GM18861 (cell line): ENCODE results near the gene KANK4.

Experiments
- ATAC-seq: cut with Tn5 transposase; IDR thresholded peaks from one replicate; pipeline ENCODE4 v1.9.1; 2021; ENCODE audit not compliant: unreplicated experiment

Gene KANK4

DNA sequence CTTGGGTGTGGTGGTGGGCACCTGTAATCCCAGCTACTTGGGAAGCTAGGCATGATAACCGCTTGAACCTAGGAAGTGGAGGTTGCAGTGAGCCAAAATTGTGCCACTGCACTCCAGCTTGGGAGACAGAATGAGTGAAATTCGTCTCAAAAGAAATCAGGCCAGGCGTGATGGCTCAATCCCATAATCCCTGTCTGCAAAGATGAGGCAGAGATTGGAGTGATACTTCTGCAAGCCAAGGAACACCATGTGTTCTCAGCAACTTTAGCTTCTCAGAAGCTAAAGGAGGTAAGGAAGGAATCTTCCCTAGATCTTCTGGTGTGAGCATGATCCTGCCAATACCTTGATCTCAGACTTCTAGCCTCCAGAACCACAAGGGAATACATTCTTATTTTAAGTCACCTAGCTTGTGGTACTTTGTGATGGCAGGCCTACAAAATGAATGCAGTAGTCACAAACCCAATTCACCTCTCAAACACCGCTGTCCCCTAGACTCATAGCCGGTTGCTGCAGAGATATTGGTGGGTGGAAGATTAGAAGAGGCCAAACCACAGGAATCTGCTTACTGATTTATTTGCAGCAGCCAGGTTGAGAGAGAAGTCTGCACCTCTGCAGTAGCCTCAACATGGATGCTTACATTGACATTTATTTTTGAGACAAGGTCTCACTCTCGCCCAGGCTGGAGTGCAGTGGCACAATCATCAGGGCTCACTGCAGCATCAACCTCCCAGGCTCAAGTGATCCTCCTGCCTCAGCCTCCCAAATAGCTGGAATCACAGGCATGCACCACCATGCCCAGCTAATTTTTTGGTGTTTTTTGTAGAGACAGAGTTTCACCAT lies 105.9 kb downstream of the KANK4 start:
- ATAC-seq: no peak

DNA sequence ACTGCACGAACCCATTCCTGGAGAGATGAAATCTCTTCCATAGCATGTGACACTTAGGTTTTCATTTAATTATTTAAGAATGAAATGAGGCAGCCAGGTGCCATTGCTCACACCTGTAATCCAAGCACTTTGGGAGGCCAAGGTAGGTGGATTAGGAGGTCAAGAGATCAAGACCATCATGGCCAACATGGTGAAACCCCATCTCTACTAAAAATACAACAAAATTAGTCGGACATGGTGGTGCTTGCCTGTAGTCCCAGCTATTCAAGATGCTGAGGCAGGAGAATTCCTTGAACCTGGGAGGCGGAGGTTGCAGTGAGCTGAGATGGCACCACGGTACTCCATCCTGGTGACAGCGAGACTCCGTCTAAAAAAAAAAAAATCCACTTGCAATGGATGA lies 106.8 kb downstream of the KANK4 start:
- ATAC-seq: no peak

DNA sequence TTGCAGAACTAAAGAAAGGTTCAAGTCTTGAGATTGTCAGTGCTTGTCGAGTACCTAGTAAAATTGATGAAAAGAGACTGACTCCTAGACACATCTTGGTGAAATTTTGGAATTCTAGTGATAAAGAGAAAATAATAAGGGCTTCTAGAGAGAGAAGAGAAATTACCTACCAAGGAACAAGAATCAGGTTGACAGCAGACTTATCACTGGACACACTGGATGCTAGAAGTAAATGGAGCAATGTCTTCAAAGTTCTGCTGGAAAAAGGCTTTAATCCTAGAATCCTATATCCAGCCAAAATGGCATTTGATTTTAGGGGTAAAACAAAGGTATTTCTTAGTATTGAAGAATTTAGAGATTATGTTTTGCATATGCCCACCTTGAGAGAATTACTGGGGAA lies 108.3 kb downstream of the KANK4 start:
- no peak for ATAC-seq

DNA sequence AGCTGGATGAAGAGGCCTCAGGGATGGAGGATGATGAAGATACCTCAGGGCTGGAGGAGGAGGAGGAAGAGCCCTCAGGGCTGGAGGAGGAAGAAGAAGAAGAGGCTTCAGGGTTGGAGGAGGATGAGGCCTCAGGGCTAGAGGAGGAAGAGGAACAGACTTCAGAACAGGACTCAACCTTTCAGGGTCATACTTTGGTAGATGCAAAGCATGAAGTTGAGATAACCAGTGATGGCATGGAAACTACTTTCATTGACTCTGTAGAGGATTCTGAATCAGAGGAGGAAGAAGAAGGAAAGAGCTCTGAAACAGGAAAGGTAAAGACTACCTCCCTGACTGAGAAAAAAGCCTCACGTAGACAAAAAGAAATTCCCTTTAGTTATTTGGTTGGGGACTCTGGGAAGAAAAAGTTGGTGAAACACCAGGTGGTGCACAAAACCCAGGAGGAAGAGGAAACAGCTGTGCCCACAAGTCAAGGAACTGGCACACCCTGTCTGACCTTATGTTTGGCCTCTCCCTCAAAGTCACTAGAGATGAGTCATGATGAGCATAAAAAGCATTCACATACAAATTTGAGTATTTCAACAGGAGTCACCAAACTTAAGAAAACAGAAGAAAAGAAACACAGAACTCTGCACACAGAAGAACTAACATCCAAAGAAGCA lies 109.2 kb downstream of the KANK4 start:
- no peak for ATAC-seq

DNA sequence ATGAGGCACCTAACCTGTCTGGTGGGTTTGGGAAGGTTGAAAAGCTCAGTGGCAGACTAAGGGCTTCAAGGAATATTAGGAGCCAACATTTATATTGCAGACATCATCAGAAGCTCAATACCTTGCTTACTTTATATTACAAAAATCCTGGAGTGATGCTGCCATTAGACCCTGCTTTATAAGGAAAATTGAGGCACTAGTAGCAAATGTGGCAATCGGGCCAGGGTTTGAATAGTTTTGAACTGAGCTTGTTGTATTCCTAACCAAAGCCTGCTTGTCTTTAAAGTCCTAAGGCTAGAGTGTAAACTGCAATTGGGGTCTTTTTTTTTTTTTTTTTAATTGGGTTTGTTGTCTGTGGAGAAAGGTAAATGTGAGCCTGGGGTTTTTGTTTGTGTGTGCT lies 110.3 kb downstream of the KANK4 start:
- ATAC-seq: no peak

DNA sequence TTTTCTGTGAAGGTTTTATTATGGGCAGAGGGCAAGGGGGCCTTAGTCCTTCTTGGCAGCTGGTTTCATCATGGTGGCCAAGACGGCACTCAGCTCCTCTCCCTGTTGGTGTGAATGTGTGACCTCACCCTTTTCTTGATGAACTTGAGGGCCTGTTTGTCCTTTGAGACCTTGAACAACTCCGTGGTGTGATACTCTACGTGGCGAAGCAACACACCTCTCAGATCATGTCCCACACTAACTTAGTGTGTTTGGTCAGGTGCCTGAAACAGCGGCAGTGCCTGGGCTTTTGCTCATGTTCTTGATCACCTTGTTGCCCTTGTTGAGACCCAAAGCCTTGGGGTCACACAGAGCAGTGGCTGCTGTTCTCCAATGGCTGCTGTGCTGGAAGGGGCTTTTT lies 111.1 kb downstream of the KANK4 start:
- no peak for ATAC-seq

DNA sequence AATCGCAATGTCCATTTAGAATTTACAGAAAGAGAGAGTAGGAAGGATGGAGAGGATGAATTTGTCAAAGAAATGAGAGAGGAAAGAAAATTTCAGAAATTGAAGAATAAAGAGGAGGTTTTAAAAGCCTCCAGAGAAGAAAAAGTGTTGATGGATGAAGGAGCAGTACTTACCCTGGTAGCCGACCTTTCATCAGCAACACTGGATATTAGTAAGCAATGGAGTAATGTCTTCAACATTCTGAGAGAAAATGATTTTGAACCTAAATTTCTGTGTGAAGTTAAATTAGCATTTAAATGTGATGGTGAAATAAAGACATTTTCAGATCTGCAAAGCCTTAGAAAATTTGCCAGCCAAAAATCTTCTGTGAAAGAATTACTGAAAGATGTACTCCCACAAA lies 112.0 kb downstream of the KANK4 start:
- no peak for ATAC-seq

DNA sequence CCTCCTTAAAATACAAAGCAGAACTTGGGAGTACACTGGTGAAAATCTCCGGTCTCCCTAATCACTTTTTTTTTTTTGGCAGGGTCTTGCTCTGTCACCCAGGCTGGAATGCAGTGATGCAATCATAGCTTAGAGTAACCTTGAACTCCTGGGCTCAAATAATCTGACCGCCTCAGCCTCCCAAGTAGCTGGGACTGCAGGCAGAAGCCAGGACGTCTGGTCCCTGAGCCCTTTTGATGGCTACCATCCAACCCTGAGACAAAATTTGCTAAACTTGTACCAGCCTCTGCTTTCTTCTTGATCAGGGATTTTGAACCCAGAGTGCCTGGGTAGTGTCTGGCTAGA lies 120.5 kb downstream of the KANK4 start:
- no peak for ATAC-seq

DNA sequence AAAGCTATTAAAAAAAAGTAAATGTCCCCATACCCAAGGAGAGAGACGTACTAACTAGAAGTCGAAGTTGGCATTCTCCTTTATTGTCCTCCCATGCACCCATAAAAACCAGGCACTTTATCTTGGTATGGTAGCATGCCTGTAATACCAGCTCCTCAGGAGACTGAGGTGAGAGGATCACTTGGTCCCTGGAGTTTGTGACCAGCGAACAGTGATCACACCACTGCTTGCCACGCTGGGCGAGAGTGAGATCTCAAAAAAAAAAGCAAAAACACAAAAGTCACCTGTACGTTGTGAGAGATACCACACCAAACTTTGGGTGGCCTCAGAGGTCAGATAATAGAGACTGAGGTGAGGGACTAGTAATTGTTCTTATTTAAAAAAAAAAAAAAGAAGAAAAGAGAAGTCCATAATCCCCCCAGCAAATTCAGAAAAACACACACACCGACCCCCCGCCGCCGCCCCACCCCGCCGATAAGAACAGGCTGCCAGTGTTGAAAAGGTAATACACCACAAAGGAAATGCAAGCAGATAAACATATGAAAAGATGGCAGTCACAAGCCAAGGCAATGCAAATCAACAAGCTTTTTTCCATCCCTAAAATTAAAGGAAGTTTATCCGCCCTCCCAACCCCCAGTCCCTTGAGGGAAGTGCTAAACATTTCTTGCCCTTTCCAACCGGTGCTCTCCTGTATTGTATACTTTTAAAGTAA lies 121.0 kb downstream of the KANK4 start:
- ATAC-seq: no peak

DNA sequence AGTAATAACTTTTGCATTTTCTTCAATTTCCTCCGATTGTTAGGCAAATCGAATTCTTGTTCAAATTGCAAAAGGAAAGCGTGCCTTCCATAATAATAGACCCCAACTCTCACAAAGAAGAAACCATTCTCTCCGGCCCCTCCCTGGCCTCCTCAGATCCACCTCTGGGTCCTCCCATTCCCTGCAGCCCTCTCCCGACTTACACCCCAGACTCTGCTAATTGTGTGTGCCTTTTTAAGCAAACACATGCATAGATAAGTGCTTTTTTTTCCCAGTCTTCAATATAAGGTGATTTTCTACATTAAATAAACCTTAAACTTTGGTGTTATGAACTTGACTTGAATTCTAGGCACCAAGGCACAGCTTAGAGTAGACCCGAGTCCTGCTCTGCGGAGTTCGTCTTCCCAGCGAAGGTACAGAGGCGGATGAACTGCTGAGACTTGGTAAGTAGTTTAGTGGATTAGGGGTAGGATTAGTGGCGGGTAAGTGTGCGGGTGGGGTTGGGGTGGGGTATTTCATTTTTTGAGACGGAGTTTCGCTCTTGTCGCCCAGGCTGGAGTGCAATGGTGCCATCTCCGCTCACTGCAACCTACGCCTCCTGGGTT lies 123.0 kb downstream of the KANK4 start:
- no peak for ATAC-seq

DNA sequence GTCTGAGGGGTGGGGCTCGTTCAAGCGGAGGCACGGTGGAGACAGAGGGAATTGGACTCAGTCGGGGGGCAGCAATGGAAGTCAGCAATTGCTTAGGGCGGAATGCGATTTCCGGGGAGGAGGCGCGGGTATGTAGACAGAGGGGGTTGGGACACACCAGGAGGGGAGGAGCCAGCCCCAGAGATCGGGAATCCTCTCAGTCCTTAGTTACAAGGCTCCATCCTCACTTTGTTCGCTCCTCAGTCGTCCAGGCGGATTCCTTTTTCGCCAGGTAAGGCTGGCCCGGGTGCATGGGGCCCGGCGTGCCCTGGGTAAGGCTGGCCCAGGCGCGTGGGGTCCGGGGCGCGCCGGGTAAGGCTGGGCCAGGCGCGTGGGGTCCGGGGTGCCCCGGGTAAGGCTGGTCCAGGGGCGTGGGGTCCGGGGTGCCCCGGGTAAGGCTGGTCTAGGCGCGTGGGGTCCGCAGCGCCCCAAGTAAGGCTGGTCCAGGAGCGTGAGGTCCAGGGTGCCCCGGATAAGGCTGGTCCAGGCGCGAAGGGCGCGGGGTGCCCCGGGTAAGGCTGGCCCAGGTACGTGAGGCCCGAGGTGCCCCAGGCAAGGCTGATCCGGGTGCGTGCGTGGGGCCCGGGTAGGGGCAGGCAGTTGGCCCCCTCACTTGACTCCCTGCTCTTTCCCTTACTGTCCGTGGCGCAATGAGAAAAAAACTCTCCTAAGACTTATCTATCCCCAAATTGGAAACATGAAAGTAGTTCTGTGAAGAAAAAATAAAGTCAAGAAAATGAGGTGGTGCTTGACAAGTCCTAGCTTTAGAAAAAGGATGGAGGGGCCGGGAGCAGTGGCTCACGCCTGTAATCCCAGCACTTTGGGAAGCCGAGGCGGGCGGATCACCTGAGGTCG lies 124.3 kb downstream of the KANK4 start, which contains the start of gene L1TD1:
Gene L1TD1, plus strand, starts transcription at position 199 of the 894 bp plus-strand sequence. CDS start 11,780 bp downstream, outside the sequence.
- ATAC-seq: no peak

DNA sequence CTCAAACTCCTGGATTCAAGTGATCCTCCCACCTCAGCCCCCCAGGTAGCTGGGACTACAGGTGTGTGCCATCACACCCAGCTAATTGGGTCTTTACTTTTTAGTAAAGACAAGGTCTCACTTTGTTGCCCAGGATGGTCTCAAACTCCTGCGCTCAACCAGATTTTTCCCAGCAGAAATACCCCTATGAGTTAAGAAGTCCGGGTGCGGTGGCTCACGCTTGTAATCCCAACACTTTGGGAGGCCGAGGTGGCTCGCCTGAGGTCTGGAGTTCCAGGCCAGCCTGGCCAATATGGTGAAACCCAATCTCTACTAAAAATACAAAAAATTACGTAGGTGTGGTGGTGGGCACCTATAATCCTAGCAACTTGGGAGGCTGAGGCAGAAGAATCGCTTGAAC lies 131.1 kb downstream of the KANK4 start:
- ATAC-seq: no peak

DNA sequence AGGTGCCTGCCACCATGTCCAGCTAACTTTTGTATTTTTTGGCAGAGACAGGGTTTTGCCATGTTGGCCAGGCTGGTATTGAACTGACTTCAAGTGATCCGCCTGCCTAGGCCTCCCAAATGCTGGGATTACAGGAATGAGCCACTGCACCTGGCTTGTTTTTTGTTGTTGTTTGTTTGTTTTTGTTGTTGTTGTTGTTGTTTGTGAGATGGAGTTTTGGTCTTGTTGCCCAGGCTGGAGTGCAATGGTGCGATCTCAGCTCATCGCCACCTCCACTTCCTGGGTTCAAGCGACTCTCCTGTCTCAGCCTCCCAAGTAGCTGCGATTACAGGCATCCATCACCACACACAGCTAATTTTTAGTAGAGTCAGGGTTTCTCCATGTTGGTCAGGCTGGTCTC lies 131.7 kb downstream of the KANK4 start:
- ATAC-seq: no peak
